Measurements from ENCODE around the gene BEAN1. TPM values are rescaled to one million over a fixed set of nuclear protein-coding genes. Genes with fewer than 3 reads are reported as not detected.

The BEAN1 gene
- total RNA-seq, 1 experiment from 2014 or later = not detected

GRCh38 chr16:66475232-66475631, 48.1 kb downstream of the BEAN1 start:
- no peak overlapping the region for H3K27ac ChIP-seq (ENCODE audit: low read length)
- TF ChIP-seq CTCF (IDR thresholded peaks at IDR 0.05) (no peak), TCF7L2 (IDR thresholded peaks at IDR 0.05; ENCODE audit: low read depth, low read length) (no peak), POLR2AphosphoS5 (IDR thresholded peaks at IDR 0.05; ENCODE audit: low read depth, low read length) (no peak), SIN3A (IDR thresholded peaks at IDR 0.05; ENCODE audit: borderline replicate concordance, insufficient read depth, low read depth, low read length) (no peak), REST (IDR thresholded peaks at IDR 0.05; ENCODE audit: insufficient read depth in 1 of 2, low read depth in 2 of 2, low read length in 1 of 2) (no peak)
- no peak overlapping the region for H3K4me3 ChIP-seq (ENCODE audit: low read depth in 2 of 2, low read length in 2 of 2)
- ChIA-PET CTCF (interaction anchor here (2.1 kb wide), 1 partner anchor 69 kb away, joined by 9 read pairs; no protein-coding TSS in a partner anchor), POLR2A (no interaction called here)
- intact Hi-C loops (cut with micrococcal nuclease; ENCODE audit: unreplicated experiment) (no loop called here), in situ Hi-C loops (cut with HindIII; ENCODE audit: low pct_unique_long_range_greater_than_20kb, low sequenced_read_pairs) (no loop called here)
- H3K4me1 ChIP-seq (ENCODE audit: control insufficient read depth, insufficient read depth, low read length) = no peaks in the 10 kb centered on the region
- no peak for DNase-seq (ENCODE audit: low read depth, low spot score)
- no peaks in the 10 kb centered on the region for H3K36me3 ChIP-seq (ENCODE audit: control insufficient read depth, insufficient read depth, low read length)
- no TSS peak for BruUV-seq (replicated peaks)
- no peak for ATAC-seq
- H3K27me3 ChIP-seq (ENCODE audit: control insufficient read depth, insufficient read depth, low read length) = no peaks in the 10 kb centered on the region
- H3K9me3 ChIP-seq (ENCODE audit: control insufficient read depth, insufficient read depth, low read depth, low read length) = no peaks in the 10 kb centered on the region

GRCh38 chr16:66476328-66477027, 49.4 kb downstream of the BEAN1 start:
- Histone ChIP-seq H3K36me3 (ENCODE audit: control insufficient read depth, insufficient read depth, low read length) (no peaks in the 10 kb centered on the region), H3K27me3 (ENCODE audit: control insufficient read depth, insufficient read depth, low read length) (no peaks in the 10 kb centered on the region), H3K9me3 (ENCODE audit: control insufficient read depth, insufficient read depth, low read depth, low read length) (no peaks in the 10 kb centered on the region), H3K27ac (ENCODE audit: low read length) (no peak overlapping the region), H3K4me3 (ENCODE audit: low read depth in 2 of 2, low read length in 2 of 2) (no peak overlapping the region), H3K4me1 (ENCODE audit: control insufficient read depth, insufficient read depth, low read length) (no peaks in the 10 kb centered on the region)
- CTCF ChIA-PET = interaction anchor here (2.1 kb wide), 1 partner anchor 70 kb away, joined by 9 read pairs; no protein-coding TSS in a partner anchor
- POLR2A ChIA-PET = interaction anchor here (0.8 kb wide), 1 partner anchor 125 kb away, joined by 3 read pairs; no protein-coding TSS in a partner anchor
- no TSS peak for BruUV-seq (replicated peaks)
- DNase-seq (ENCODE audit: low read depth, low spot score) (no peak), ATAC-seq (no peak)
- TF ChIP-seq CTCF (IDR thresholded peaks at IDR 0.05) = no peak
- TF ChIP-seq REST (IDR thresholded peaks at IDR 0.05; ENCODE audit: insufficient read depth in 1 of 2, low read depth in 2 of 2, low read length in 1 of 2) = no peak
- no peak for TF ChIP-seq TCF7L2 (IDR thresholded peaks at IDR 0.05; ENCODE audit: low read depth, low read length)
- TF ChIP-seq SIN3A (IDR thresholded peaks at IDR 0.05; ENCODE audit: borderline replicate concordance, insufficient read depth, low read depth, low read length) = no peak
- TF ChIP-seq POLR2AphosphoS5 (IDR thresholded peaks at IDR 0.05; ENCODE audit: low read depth, low read length) = no peak
- intact Hi-C loops (cut with micrococcal nuclease; ENCODE audit: unreplicated experiment) (no loop called here), in situ Hi-C loops (cut with HindIII; ENCODE audit: low pct_unique_long_range_greater_than_20kb, low sequenced_read_pairs) (no loop called here)

Data from Panc1 (cell line).